Upper lobe of right lung (tissue), 1 donor: ENCODE data around the gene TGM4. TPM values are rescaled to one million over a fixed set of nuclear protein-coding genes. Genes with fewer than 3 reads are reported as not detected.

Source experiments
- ATAC-seq: fragments of 200-7000 bp; cut with Tn5 transposase; one replicate; pipeline ENCODE4 v1.9.1; 2020; ENCODE audit warnings: mild to moderate bottlenecking, moderate library complexity
- DNase-seq: peaks from one replicate; pipeline ENCODE4 v3.0.0-alpha.2; 2020
- H3K27ac ChIP-seq: fragments of 200-600 bp; one replicate; pipeline ENCODE4 v1.8.0; 2022
- H3K27me3 ChIP-seq: fragments of 200-600 bp; one replicate; pipeline ENCODE4 v1.8.0; 2022; ENCODE audit warnings: mild to moderate bottlenecking
- H3K36me3 ChIP-seq: fragments of 200-600 bp; one replicate; pipeline ENCODE4 v1.8.0; 2022
- H3K4me1 ChIP-seq: fragments of 200-600 bp; one replicate; pipeline ENCODE4 v1.8.0; 2022
- H3K4me3 ChIP-seq: fragments of 200-600 bp; one replicate; pipeline ENCODE4 v1.8.0; 2022; ENCODE audit warnings: mild to moderate bottlenecking
- H3K9me3 ChIP-seq: fragments of 200-600 bp; one replicate; pipeline ENCODE4 v1.8.0; 2022
- CTCF ChIP-seq: fragments of 200-600 bp; IDR thresholded peaks from one replicate; pipeline ENCODE4 v1.8.0; 2022; ENCODE audit warnings: antibody characterized with exemption
- intact Hi-C: fragments of 100-400 bp; cut with DNase I; formaldehyde crosslinking; loops from one replicate; pipeline ENCODE4 v1.11.0; 2022
- total RNA-seq: library from RNA; stranded (reverse); fragmentation: NEBNext Ultra II Directional; extraction: Animal tissue kit (Norgen Biotek cat#: 25700); gene quantifications from one replicate; pipeline ENCODE4 v1.2.1, GENCODE V29; 2021
- donor health status: DM: no; HTN: yes; CAD: no; lungs with severe emphysema.

Gene TGM4
- total RNA-seq, 1 donor from 2014 or later: not detected

- Histone ChIP-seq H3K27ac (no peak overlapping the region), H3K9me3 (no peaks in the 10 kb centered on the region), H3K4me3 (no peak overlapping the region), H3K27me3 (no peaks in the 10 kb centered on the region), H3K4me1 (peaks cover 28% of the 10 kb centered on the region), H3K36me3 (peaks cover 12% of the 10 kb centered on the region)
- ATAC-seq (no peak), DNase-seq (no peak)
- intact Hi-C loops: no loop called here
- TF ChIP-seq CTCF: no peak
Observed at GRCh38 chr3:44952689-44953088, 78.3 kb downstream of the TGM4 start.

GRCh38 chr3:44954304-44954703, 79.9 kb downstream of the TGM4 start:
- no peak for TF ChIP-seq CTCF
- no peaks in the 10 kb centered on the region for H3K27me3 ChIP-seq
- intact Hi-C loops: no loop called here
- peak overlapping the region; percentile 74 for H3K27ac ChIP-seq
- H3K4me3 ChIP-seq: no peak overlapping the region
- ATAC-seq (peak; percentile 85), DNase-seq (no peak)
- peaks cover 42% of the 10 kb centered on the region for H3K4me1 ChIP-seq
- peaks cover 28% of the 10 kb centered on the region for H3K36me3 ChIP-seq
- H3K9me3 ChIP-seq: no peaks in the 10 kb centered on the region

- H3K36me3 ChIP-seq: peaks cover 28% of the 10 kb centered on the region
- no peak overlapping the region for H3K4me3 ChIP-seq
- H3K27ac ChIP-seq: peak overlapping the region; percentile 74
- intact Hi-C loops: no loop called here
- no peaks in the 10 kb centered on the region for H3K9me3 ChIP-seq
- peak; percentile 82 for ATAC-seq
- peaks cover 42% of the 10 kb centered on the region for H3K4me1 ChIP-seq
- peak; percentile 78 for DNase-seq
- no peaks in the 10 kb centered on the region for H3K27me3 ChIP-seq
- no peak for TF ChIP-seq CTCF
Observed at GRCh38 chr3:44954962-44955361, 80.6 kb downstream of the TGM4 start.

GRCh38 chr3:44955917-44956316, 81.5 kb downstream of the TGM4 start:
- no peak for TF ChIP-seq CTCF
- DNase-seq (no peak), ATAC-seq (peak; percentile 2)
- Histone ChIP-seq H3K36me3 (peaks cover 28% of the 10 kb centered on the region), H3K4me1 (peaks cover 42% of the 10 kb centered on the region), H3K4me3 (no peak overlapping the region), H3K27me3 (no peaks in the 10 kb centered on the region), H3K9me3 (no peaks in the 10 kb centered on the region), H3K27ac (no peak overlapping the region)
- intact Hi-C loops: no loop called here

GRCh38 chr3:44957986-44958385, 83.6 kb downstream of the TGM4 start:
- ATAC-seq: no peak

More at GRCh38 chr3:44957986-44958385, 83.6 kb downstream of the TGM4 start:
- Histone ChIP-seq H3K36me3 (peaks cover 28% of the 10 kb centered on the region), H3K27me3 (no peaks in the 10 kb centered on the region), H3K27ac (no peak overlapping the region), H3K4me1 (peaks cover 49% of the 10 kb centered on the region), H3K4me3 (no peak overlapping the region), H3K9me3 (no peaks in the 10 kb centered on the region)
- TF ChIP-seq CTCF: no peak
- intact Hi-C loops: no loop called here
- DNase-seq: no peak
